Panc1 (cell line): ENCODE results near the gene ATP1A1.

ENCODE experiments used
- TCF7L2 ChIP-seq: IDR thresholded peaks from 2 replicates; pipeline ENCODE4 v1.6.1; 2011; ENCODE audit warnings: mild to moderate bottlenecking, low read depth, low read length, inconsistent platforms
- TF ChIP-seq, protein P1 (sequence below): fragments of 450-650 bp; IDR thresholded peaks from 2 replicates; pipeline ENCODE4 v1.5.1; 2017; ENCODE audit warnings: mild to moderate bottlenecking

DNA sequence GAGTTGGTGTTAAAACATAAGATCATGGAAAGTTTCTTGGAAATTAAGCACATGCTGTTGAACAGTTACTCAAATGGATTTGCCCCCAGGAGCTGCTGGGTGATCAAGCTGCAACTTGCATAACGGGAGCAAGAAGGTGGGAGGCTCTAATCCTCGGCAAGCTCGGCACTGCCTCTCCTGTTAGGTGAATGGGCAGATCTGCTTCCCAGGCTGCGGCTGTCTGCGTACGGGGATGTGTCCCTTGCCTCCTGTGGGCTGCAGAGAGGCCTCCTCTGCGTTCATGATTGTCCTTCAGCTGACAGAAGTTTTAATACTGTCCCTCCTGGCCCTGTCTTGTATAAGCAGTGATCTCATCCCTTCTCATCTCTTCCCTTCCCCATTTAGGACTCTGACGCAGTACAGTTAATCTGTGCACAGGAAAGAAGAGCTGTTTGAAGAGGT is 36.7 kb downstream of the ATP1A1 start:
- TF ChIP-seq, protein P1, sequence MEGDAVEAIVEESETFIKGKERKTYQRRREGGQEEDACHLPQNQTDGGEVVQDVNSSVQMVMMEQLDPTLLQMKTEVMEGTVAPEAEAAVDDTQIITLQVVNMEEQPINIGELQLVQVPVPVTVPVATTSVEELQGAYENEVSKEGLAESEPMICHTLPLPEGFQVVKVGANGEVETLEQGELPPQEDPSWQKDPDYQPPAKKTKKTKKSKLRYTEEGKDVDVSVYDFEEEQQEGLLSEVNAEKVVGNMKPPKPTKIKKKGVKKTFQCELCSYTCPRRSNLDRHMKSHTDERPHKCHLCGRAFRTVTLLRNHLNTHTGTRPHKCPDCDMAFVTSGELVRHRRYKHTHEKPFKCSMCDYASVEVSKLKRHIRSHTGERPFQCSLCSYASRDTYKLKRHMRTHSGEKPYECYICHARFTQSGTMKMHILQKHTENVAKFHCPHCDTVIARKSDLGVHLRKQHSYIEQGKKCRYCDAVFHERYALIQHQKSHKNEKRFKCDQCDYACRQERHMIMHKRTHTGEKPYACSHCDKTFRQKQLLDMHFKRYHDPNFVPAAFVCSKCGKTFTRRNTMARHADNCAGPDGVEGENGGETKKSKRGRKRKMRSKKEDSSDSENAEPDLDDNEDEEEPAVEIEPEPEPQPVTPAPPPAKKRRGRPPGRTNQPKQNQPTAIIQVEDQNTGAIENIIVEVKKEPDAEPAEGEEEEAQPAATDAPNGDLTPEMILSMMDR = no peak
- TF ChIP-seq TCF7L2 = no peak
